ENCODE measurements around the gene HTR3B.
A peak's percentile ranks its signal among the peaks of the same experiment; 100 is the strongest.

Gene HTR3B

DNA sequence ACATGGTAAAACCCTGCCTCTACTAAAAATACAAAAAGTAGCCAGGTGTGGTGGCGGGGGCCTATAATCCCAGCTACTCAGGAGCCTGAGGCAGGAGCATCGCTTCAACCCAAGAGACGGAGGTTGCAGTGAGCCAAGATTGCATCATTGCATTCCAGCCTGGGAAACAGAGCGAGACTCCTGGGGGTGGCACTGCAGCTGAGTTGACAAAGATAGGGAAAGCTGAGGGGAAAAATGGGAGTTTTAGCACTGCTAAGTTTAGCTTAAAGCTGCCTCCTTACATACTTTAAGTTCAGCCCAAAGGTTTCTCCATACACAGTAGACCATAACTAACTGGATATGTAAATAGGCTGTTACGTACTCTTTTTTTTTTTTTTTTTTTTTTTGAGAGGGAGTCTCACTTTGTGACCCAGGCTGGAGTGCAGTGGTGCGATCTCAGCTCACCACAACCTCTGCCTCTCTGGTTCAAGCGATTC is 20.2 kb upstream of the HTR3B start:
- TF ChIP-seq, protein P1, sequence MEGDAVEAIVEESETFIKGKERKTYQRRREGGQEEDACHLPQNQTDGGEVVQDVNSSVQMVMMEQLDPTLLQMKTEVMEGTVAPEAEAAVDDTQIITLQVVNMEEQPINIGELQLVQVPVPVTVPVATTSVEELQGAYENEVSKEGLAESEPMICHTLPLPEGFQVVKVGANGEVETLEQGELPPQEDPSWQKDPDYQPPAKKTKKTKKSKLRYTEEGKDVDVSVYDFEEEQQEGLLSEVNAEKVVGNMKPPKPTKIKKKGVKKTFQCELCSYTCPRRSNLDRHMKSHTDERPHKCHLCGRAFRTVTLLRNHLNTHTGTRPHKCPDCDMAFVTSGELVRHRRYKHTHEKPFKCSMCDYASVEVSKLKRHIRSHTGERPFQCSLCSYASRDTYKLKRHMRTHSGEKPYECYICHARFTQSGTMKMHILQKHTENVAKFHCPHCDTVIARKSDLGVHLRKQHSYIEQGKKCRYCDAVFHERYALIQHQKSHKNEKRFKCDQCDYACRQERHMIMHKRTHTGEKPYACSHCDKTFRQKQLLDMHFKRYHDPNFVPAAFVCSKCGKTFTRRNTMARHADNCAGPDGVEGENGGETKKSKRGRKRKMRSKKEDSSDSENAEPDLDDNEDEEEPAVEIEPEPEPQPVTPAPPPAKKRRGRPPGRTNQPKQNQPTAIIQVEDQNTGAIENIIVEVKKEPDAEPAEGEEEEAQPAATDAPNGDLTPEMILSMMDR (IDR thresholded peaks at IDR 0.05; ENCODE audit: borderline replicate concordance, insufficient read depth, low read depth, low read length) = no peak
- H3K4me3 ChIP-seq (ENCODE audit: low read depth, low read length) = no peak overlapping the region

DNA sequence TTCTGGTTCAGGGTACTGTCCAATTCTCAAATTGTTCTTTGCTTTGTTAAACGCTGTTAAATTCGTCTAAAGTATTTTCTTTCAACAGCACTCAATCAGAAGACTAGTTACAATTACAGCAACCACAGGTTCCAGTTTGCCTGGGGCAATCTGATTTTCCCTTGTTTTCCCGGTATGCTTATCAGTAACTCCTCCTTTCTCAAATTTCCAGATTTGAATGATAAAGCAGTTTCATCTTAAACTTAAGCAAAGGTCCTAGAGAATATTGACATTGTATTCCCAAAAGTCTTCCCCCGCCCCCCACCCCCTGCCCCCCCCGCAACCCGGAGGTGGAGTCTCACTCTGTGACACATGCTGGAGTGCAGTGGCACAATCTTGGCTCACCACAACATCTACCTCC is 18.7 kb upstream of the HTR3B start:
- TF ChIP-seq, protein P1 (IDR thresholded peaks at IDR 0.05; ENCODE audit: borderline replicate concordance, insufficient read depth, low read depth, low read length) = no peak
- H3K4me3 ChIP-seq (ENCODE audit: low read depth, low read length) = no peak overlapping the region

DNA sequence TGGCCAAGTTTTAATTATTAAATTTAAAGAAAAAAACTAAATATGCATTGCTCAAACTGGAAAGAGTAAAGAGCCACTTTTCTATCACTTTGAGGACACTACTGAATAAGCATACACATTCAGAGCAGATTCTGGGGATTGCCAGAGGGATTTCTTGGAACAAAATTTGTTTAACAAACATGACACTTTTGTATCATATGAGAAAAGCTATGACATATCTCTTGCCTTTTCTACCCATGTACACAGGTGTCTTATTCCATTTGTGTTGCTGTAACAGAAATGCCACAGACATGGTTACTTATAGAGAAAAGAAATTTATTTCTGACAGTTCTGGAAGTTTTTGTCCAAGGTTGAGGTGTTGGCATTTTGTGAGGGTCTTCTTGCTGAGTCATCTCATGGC is 15.7 kb upstream of the HTR3B start:
- no peak overlapping the region for H3K4me3 ChIP-seq (ENCODE audit: low read depth, low read length)
- TF ChIP-seq, protein P1 (IDR thresholded peaks at IDR 0.05; ENCODE audit: borderline replicate concordance, insufficient read depth, low read depth, low read length) = no peak

DNA sequence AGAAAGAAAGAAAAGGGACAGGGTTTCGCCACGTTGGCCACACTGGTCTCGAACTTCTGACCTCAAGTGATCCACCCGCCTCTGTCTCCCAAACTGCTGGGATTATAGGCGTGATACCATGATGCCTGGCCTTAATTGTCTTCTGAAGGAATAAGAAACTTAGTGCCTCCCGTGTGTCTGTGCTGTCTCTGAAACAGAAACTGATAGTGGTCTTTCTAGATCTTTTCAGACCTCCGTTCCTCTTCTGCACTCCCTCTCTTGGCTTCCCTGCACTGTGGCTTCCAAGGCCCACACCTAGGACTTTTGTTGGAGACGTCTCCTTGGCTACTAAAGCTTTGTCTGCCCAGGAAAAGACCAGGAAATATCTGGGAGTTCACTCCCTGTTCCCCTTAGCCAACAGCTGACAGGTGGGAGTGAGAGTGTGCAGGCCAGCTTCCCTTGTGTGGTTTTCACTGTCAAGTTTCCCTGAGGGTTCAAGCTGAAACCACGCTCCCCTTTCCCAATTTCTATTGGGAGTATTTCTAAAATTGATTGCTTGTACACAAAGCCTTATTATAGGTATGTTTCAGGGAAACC is 10.1 kb upstream of the HTR3B start:
- H3K4me3 ChIP-seq (ENCODE audit: low read depth, low read length) = no peak overlapping the region
- TF ChIP-seq, protein P1 (IDR thresholded peaks at IDR 0.05; ENCODE audit: borderline replicate concordance, insufficient read depth, low read depth, low read length) = no peak

DNA sequence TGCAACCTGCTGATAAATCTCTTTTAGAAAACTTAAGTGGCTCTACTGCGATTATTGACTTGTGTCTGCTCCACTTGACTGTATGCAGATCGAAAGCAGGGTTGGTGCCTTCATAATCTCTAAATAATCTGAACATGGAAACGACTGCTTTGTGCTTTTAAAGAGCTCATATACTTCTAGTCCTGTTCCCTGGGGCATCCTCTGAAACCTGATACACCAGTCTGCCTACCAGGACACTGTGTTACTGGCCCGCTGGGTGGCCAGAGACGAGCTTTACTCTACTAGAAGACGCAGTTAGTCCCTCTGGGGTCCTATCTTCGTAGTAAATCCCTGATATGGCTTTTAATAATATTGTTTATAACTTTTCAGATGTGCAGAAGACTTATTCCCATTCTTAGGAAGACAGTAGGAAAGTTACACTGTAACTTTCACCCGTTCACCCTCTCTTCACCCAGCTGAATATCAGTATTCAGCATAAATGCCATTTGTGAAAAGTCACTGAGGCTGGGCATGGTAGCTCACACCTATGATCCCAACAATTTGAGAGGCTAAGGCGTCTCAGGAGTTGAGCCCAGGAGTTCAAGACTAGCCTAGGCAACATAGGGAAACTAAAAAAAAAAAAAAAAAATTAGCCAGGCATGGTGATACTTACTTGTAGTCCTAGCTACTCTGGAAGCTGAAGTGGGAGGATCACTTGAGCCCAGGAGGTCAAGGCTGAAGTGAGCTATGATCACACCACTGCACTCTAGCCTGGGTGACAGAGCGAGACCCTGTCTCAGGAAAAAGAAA is 9.0 kb upstream of the HTR3B start:
- TF ChIP-seq, protein P1 (IDR thresholded peaks at IDR 0.05; ENCODE audit: borderline replicate concordance, insufficient read depth, low read depth, low read length) = no peak
- H3K4me3 ChIP-seq (ENCODE audit: low read depth, low read length) = no peak overlapping the region

DNA sequence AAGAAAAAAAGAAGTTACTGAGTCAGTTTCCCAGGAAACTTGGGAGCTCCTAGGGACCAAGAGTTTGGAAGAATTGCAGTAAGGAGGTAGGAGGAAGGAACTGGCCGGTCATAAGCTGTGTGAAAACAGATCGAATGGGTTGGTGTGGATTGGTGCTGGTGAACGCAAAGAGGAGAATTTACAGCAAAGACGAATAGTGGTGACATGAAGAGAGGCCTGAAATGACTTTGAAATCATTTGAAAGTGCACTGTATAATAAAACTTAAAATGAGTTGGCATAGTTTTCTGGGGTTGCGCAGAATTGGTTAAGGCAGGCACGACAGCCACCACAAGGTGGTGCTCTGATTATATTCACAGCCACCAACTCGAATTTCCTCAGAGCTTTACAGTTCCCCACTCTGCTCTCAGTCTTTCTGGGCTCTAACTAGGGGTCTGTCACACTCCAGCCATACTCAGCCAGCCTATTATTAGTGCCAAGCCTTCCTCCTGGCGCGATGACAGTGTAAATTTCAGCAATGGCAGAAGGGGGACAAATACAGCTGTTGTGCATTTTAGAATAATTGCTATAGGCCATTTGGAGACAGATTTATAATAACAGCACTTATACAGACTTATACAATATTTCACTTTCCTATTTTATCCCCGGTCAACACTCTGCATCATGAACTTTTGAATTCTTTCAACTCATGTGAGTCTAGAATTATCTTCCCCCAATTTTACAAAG is 8.3 kb upstream of the HTR3B start:
- no peak overlapping the region for H3K4me3 ChIP-seq (ENCODE audit: low read depth, low read length)
- TF ChIP-seq, protein P1 (IDR thresholded peaks at IDR 0.05; ENCODE audit: borderline replicate concordance, insufficient read depth, low read depth, low read length) = peak; percentile 69
